ENCODE measurements around the gene DIPK1A.

Gene DIPK1A

DNA sequence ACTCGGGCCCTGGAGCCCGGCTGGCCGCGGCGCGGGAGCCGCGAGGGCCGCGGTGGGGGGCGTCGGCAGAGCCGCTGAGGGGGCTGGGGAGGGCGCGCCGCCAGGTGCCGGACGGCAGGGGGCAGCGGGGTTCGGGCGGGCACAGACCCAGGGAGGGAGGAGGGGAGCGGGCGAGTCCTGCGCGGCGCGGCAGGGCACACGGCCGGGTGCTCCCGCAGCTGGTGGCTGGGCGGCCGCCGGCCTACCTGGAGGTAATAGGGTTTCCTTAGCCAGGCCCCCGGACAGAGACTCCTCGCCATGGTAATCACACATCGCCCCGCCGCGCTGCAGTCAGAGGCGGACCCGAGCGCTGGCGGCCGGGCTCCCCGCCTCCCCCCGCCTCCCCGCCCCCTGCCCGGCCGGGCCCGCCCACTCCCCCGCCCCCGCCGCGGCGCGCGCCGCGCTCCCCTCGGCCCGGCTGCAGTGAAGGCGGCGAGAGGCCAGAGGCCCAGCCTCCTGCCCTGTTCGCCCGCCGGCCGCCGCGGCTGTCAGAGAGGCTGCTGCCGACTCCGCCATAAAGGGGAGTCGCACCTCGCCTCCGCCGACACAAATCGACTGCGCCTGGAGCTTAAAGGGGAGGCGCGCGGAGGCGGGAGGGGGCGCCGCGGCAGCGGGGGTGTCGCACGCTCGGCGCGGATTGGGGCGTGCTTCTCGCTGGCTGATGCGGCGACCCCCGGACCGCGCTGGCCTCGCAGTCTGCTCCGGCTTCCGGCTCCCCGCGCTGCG lies at the start of gene DIPK1A:
DIPK1A (minus strand) TSS at position 332 of the 765 bp plus-strand sequence; CDS start at position 299, 33 bp downstream.
- DNase-seq (ENCODE audit: low spot score) = peak; percentile 91

DNA sequence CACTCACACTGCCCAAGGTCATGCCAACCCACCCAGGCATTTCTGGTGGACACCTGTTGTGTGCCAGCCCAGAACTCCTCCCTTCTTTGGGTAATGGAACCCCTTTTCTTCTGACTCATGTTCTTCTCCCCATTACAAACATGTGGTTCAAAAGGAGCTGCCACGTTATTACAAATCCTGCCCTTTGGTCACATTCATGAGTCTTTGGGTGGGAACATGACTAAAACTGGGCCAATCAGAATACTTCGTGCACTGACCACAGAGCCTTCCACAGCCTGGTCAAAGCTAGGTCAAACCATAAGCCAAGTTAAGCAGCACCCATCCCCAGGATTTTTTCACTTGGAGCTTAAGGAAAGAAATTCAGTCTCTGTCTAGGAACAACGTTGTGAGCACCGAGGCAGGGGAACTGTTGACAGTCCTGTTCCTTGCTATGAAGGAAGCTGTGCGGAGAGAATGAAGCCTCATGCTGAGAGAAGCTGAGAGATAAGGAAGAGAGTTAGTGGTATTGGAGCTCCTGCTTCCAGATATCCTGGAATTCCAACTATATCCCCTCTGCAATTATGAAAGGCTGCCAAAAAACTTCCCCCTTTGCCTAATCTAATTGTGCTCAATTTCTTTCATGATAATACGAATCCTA lies 46.8 kb upstream of the DIPK1A start:
- no peak for DNase-seq (ENCODE audit: low spot score)

- DNase-seq (ENCODE audit: low spot score) = no peak
These were observed 44.0 kb upstream of the DIPK1A start for GRCh38 chr1:93005252-93005598.

DNA sequence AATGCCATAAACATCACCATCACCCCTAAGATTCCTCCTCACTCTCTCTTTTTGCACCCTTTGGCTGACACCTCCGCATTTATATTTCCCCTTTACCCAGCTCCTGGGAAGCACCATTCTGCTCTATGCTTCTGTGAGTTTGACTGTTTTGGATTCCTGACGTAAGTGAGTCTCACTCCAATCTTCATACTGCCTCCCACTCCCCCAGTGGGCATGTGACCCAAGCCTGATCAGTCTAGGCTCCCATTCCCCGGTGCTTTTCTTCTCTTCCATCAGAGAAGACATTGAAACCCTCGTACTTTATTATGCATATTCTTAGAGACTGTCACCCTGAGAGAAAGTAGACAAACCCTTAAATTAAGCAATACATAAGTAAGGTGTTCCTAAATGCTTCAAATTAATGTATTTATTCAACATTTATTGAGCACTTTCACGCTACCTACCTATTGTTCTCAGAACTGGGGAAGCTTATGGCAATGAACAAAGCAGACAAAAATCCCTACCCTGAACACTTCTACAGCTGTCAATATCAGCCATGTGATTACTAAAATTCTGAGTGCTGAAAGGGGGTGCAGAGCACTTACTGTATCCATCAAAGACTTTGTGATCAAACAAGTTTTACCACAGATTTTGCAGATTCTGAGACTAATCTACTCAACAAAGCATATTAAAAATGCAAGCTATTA lies 43.4 kb upstream of the DIPK1A start:
- DNase-seq (ENCODE audit: low spot score) = no peak

DNA sequence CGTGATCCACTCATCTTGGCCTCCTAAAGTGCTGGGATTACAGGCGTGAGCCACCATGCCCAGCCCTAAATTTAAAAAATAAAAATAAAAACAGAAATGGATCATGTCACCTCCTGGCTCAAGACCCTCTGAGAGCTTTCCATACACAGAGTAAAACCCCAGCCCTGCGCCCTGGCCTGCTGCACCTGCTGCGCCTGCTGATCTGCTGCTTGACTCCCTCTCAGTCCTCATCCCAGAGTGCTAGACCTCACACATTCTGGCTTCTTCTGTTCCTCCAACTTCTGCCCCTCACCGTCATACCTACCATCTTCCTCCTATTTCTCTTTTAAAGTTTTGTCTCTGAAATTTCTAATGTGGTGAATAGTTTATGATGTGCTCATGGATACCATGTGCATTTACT lies 42.7 kb upstream of the DIPK1A start:
- DNase-seq (ENCODE audit: low spot score) = no peak

- DNase-seq (ENCODE audit: low spot score) = no peak
These were observed 41.5 kb upstream of the DIPK1A start for GRCh38 chr1:93002781-93003180.

DNA sequence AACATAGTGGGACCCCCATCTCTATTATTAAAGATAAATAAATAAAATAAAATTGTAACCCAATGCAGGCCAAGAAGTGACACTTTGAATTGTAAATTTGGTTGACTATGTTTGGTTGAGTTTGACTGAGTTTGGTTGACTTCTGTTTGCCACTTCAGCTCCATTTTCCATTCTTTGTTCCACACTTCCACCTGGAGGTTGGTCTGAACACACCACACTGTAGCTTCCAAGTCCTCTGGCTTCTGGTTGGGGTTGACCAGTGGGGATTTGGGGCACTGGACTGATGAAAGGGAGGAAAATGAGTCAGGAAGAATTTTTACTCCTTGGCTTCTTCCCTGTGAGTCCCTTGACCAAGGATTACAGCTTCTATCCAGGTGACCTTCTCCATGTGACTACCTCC lies 40.6 kb upstream of the DIPK1A start:
- no peak for DNase-seq (ENCODE audit: low spot score)

DNA sequence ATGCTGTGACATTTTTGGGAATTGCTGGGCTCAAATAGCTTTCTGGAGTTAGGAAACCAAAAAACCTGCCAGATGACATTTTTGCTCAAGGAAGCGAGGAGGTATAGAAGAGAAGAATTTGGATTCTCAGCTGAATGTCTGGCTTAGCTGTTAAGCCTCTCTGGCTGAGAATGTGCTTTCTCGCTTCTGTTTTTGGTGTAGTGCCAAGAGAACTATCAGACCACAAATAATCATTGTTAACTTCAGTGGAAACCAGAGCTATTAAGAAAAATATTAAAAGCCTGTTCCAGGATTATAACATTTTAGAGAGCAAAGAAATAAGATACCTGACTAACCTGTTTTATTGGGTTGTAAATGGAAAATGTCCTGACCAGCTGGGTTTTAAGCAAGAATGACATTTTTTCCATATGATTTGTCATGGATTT lies 39.5 kb upstream of the DIPK1A start:
- DNase-seq (ENCODE audit: low spot score) = peak; percentile 35

DNA sequence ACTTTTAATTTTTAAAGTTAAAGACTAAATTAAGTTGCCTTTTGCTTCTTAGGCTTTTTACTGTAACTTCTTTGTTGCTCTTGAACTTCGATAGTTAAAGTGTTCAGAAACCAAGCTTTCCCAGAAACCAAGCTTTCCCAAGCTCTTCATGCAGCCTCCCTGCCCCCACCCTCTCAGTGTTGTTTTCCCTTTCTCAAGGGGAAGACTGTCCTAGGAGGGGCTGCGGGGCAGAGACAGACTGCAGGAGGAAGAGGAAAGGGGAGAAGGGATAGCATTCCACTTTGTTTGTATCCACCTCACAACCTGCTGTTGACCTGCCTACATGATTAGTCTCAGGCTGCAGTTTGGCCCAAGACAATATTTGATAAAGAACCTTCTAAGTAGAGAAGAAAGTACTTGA lies 39.0 kb upstream of the DIPK1A start:
- DNase-seq (ENCODE audit: low spot score) = peak; percentile 63

- no peak for DNase-seq (ENCODE audit: low spot score)
These were observed 37.6 kb upstream of the DIPK1A start for GRCh38 chr1:92998821-92999220.

GRCh38 chr1:92995441-92996430 lies 34.5 kb upstream of the DIPK1A start:
- DNase-seq (ENCODE audit: low spot score) = no peak

GRCh38 chr1:92994105-92994712 lies 32.9 kb upstream of the DIPK1A start:
- DNase-seq (ENCODE audit: low spot score) = peak; percentile 76

GRCh38 chr1:92993581-92993980 lies 32.3 kb upstream of the DIPK1A start:
- no peak for DNase-seq (ENCODE audit: low spot score)

DNA sequence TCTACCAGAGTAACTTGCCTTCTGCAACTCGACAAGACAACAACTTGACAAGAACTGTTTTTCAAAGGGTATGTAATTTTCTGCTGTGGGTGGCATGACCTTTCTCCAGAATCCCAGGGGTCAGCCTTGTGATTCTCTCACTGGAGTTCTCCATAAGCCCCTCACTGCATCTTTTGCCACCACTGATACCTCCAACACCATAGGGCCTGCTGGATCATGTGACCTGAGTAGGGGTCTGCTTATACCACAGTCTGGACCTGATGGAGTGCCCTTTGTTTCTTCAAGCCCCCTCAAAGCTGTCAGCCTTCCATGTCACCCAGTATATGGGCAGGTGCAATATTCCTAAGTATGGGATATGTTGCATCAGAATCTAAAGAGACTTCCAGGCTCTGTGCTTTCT lies 31.6 kb upstream of the DIPK1A start:
- DNase-seq (ENCODE audit: low spot score) = no peak

DNA sequence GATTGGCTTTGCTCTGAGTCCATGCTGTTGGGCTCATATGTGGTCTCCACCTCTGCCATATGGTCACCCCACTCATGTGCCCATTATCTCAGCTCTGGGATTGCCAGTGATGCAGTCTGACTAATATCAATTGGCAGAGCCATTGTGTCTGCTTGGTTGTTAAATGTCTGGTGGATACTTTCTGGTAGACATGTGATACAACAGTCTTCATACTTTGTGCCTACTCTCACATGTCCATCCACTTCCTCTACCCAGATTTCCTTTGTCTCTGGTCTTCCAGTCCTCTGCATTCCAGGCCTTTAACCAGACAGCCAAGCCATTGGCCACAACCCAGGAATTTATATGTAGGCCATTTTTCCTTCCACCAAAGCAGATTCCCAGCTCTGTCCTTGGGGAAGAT lies 30.8 kb upstream of the DIPK1A start:
- DNase-seq (ENCODE audit: low spot score) = no peak

GRCh38 chr1:92990828-92991227 lies 29.6 kb upstream of the DIPK1A start:
- no peak for DNase-seq (ENCODE audit: low spot score)

DNA sequence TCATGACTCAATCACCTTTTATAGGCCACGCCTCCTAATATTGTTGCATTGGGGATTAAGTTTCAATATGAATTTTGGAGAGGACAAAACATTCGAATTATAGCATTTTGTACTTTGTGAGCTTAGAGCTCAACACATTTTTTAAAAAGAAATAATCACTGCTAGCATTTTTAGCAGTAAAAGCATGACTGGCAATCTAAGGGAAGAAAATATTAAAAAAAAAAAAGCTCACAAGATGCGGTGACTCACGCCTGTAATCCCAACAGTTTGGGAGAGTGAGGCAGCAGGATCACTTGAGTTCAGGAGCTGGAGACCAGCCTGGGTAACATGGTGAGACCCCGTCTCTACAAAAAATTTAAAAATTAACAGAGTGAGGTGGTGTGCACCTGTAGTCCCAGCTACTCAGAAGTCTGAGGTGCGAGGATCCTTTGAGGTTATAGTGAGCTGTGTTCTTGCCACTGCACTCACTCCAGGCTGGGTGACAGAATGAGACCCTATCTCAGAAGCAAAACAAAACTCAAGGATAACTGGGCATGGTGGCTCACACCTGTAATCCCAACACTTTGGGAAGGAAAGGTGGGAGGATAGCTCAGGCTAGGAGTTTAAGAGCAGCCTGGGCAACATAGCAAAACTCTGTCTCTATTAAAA lies 28.8 kb upstream of the DIPK1A start:
- DNase-seq (ENCODE audit: low spot score) = no peak

- no peak for DNase-seq (ENCODE audit: low spot score)
These were observed 28.0 kb upstream of the DIPK1A start for GRCh38 chr1:92989253-92989652.

GRCh38 chr1:92987462-92987861 lies 26.2 kb upstream of the DIPK1A start:
- DNase-seq (ENCODE audit: low spot score) = no peak

GRCh38 chr1:92985101-92985500 lies 23.8 kb upstream of the DIPK1A start:
- no peak for DNase-seq (ENCODE audit: low spot score)

Measured in iPS-NIHi11 (cell line).